GM18505 (cell line): ENCODE data around the gene NAMPT.

Experiments used
- ATAC-seq: cut with Tn5 transposase; IDR thresholded peaks from one replicate; pipeline ENCODE4 v1.9.1; 2021; ENCODE audit not compliant: unreplicated experiment
- POLR2A ChIP-seq: IDR thresholded peaks from 4 replicates; pipeline ENCODE4 v1.6.1; 2011; ENCODE audit warnings: borderline replicate concordance; ENCODE audit not compliant: insufficient read depth, insufficient read length; ENCODE audit errors: extremely low read depth

The NAMPT gene

GRCh38 chr7:106285855-106286492, 1.2 kb upstream of the NAMPT start:
- peak; percentile 21 for ATAC-seq
- no peak for TF ChIP-seq POLR2A

DNA sequence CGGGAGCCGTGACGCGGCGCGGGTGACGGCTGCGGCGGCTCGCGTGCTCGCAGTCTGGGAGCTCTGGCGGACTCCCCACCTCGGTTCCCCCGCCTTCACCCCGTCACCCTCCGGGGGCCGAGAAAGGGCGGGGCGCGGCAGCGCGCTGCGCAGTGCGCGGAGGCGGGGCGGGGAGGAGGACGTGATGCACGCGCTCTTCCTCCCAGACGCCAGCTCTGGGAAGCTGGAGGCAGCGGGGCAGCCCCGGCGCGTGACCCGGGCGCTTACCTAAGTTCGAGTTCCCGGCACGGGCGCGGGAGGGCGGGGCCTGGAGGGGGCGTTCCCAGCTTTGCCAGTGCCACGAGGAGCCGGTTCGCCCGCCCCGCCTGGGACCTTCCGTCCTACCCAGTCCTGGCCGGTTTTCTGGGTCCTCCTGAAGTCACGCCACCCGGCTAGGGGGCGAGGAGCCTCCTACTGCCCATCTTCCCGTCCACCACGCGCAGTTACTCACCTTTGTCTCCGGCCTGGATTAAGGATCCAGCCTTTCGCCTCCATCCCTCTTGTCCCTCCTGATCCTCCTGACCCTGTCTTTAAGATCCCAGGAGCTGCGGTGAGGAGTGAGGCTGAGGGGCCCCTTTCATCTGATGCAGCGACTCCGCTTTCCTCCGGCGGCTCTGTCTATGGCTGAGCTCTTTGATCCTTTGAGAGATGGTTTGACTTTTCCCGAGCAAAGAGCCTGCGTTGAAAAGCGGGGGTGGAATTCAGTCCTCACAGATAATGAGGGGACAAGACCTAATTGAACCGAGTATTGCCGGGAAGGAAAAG, 470 bp upstream of the NAMPT start:
- ATAC-seq, result peak; percentile 83
- TF ChIP-seq POLR2A, result peak; percentile 77

- TF ChIP-seq POLR2A, result no peak
- ATAC-seq, result peak; percentile 18
Observed at GRCh38 chr7:106283831-106284713, 711 bp downstream of the NAMPT start.

DNA sequence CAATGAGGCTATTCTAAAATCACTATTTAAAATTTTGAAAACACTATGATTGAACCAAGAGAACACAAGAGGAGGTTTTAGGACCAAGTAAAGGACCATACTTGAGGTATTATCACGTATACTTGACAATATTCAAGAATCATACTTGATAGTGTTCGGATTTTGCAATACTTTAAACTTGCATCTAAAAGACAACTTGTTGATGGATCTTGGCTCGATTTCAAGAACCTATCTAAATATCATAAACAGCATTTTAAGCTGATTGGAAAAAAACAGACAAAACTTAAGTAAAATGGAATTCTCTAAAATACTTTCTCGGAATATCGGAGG, 1.3 kb downstream of the NAMPT start:
- ATAC-seq, result no peak
- no peak for TF ChIP-seq POLR2A

- TF ChIP-seq POLR2A, result no peak
- ATAC-seq, result no peak
Observed at GRCh38 chr7:106282852-106283251, 1.9 kb downstream of the NAMPT start.

- no peak for ATAC-seq
- no peak for TF ChIP-seq POLR2A
Observed at GRCh38 chr7:106282390-106282789, 2.4 kb downstream of the NAMPT start.

- ATAC-seq, result no peak
- no peak for TF ChIP-seq POLR2A
Observed at GRCh38 chr7:106281585-106282318, 3.0 kb downstream of the NAMPT start.

DNA sequence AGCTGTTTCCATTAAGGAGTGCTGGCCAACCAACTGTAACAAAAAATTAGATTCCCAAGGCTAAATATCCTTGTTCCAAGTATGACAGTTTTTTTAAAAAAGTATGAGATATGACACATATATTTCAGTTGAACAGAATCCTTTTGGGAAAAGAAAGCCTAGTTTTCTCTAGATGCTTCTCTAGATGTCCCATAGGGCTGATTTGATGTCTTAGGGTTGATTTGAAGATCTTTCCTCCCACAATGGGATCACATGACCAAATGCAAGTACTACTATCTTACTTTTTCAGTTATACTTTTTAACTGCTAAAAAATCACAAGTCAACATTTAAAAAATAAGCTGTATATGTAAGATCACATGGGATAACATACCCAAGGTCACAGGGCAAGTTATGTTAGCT, 3.7 kb downstream of the NAMPT start:
- ATAC-seq, result no peak
- no peak for TF ChIP-seq POLR2A

DNA sequence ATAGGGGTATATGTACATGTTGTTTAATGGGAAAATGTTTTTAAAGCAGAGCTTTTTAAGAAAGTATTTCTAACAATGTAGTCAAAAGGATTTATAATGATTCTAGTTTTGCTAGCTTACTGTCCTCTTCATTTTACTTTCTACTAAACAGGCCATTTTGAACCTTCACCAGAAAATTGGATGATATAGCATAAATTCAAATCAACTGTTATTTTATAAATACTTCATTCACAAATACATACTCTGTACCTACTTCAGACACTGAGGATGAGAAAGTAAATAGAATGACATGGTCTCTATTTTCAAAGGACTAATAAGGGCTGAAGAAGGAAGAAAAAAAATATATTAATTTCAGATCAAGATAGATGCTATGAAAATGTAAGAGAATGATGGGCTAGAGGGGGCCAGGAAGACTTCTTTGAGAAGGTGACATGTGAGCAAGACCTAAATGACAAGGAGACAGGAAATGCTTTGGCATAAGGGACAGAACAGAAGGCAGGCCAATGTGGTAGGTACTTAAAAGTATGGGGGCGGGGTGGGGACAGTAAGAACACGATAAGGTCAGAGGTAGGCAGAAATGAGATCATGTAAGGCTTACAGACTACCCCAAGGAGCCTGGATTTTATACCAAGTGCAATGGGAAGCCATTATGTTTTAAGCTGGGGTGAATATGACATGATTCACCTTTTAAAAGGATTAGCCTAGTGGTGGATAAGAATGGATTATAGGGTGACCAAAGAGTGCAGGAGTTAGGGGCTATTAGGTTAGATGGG, 5.2 kb downstream of the NAMPT start:
- ATAC-seq, result no peak
- TF ChIP-seq POLR2A, result no peak

DNA sequence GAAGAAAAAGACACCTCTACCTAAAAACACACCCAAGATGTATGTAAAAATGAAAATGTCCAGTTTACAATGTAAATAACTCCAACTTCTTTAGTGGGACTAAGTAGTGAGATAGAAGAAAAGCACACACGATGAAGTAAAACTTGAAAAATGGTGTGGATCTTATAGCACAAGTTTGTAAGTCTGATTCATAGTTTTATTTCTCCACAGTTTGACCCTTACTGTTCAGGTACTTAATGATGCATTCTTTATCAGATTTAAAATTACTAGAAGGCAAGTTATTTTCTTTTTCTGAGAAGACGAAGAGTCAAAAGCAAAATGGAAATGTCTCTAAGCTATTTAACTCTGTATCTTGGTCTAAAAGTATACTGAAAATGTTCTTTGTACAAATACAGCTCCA, 6.1 kb downstream of the NAMPT start:
- ATAC-seq, result no peak
- TF ChIP-seq POLR2A, result no peak

DNA sequence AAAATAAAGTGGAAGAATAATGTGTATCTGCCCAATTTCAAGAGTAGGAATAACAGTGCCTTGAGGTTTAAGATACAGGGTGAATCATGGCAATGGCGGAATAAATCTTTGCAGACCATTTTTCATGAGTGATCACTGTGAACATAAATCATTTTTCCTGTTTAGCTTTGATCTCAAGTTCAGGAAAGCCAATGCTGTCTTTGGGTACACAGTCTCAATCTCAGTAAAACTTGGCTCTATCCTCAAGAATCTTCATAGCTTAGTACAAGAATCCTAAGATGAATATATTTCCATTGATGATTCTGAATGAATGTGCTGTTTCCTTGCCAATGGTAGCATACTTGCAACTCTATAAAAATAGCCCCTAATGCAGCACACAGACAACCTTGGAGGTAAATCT, 6.8 kb downstream of the NAMPT start:
- TF ChIP-seq POLR2A, result no peak
- no peak for ATAC-seq

DNA sequence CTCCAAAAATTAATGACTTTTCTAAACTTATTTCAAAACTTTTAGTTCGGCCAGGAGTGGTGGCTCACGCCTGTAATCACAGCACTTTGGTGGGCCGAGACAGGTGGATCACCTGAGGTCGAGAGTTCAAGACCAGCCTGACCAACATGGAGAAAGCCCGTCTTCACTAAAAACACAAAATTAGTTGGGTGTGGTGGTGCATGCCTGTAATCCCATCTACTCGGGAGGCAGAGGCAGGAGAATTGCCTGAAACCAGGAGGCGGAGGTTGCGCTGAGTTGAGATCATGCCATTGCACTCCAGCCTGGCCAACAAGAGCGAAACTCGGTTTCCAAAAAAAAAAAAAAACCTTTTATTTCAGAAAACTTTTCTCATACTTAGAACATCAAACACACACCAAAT, 8.3 kb downstream of the NAMPT start:
- no peak for ATAC-seq
- TF ChIP-seq POLR2A, result no peak

DNA sequence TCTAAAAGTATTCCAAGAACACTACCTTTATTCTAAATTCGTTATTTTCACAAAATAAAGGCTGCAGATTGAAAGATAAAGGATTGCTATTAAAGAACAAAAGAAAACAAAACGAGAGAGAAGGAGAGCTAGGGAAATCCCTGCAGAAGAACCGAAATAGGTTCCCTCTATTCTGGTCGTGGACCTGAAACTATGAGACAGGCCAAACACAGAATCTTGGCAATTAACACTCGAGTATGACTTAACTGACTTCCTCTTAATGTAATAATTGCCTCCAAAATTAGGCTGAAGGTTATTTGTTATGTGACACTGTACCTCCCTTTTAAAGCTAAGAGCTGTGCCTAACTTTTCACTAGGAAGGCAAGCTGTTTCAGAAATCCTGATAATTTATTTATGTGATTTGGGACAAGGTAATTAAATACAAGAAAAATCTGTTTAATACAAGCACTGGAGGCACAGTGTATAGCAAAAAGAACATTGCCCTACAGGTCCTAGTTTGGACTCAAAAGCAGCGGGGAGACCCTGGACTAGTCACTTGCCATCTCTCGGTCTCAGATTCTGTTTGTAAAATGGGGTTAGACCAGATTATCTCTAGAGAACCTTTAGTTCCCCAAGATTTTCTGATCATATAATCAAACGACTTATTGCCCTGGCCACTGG, 11.6 kb downstream of the NAMPT start:
- TF ChIP-seq POLR2A, result no peak
- no peak for ATAC-seq
